K562 (cell line): ENCODE results near the gene LETM1. TPM values are rescaled to one million over a fixed set of nuclear protein-coding genes. Genes with fewer than 3 reads are reported as not detected.

Experiments used
- GTF2B ChIP-seq: IDR thresholded peaks from 2 replicates; pipeline ENCODE4 v1.6.1; 2011; ENCODE audit not compliant: insufficient read length; ENCODE audit errors: extremely low read depth
- NONO ChIP-seq, 2 experiments: fragments of 200-400 bp in 1 of 2; fragments of 450-650 bp in 1 of 2; formaldehyde crosslinking in 1 of 2; IDR thresholded peaks; 2 replicates each; pipeline ENCODE4 v1.6.1; 2017; ENCODE audit warnings: low read depth in 2 of 2, mild to moderate bottlenecking in 2 of 2, moderate library complexity in 2 of 2, low read length in 1 of 2
- PPARD ChIP-seq: fragments of 250-450 bp; sonication (Bioruptor Pico); IDR thresholded peaks from 2 replicates; pipeline ENCODE4 v1.8.0; 2022; ENCODE audit warnings: inconsistent platforms, mild to moderate bottlenecking, moderate library complexity
- TARDBP ChIP-seq: fragments of 450-650 bp; IDR thresholded peaks from 2 replicates; pipeline ENCODE4 v1.6.1; 2016
- TEAD4 ChIP-seq, 2 experiments: sonication (generic) in 1 of 2; formaldehyde crosslinking in 1 of 2; IDR thresholded peaks; 2 replicates each; pipeline versions ENCODE4 v1.6.1 to v1.8.0; 2012 to 2022; ENCODE audit warnings: borderline replicate concordance in 1 of 2, inconsistent platforms in 1 of 2, low read length in 1 of 2, mild to moderate bottlenecking in 1 of 2, missing genetic modification reagents in 1 of 2
- TFAP4 ChIP-seq: sonication (generic); formaldehyde crosslinking; IDR thresholded peaks from 2 replicates; pipeline ENCODE4 v1.8.0; 2022; ENCODE audit warnings: missing genetic modification reagents, mild to moderate bottlenecking, moderate library complexity, borderline replicate concordance
- ZNF696 ChIP-seq: fragments of 250-450 bp; sonication (Bioruptor Pico); conservative IDR thresholded peaks from 2 replicates; pipeline ENCODE4 v1.4.0; 2020; ENCODE audit warnings: mild to moderate bottlenecking, moderate library complexity
- polyA plus RNA-seq, 8 experiments: library from polyadenylated mRNA; depleted of rRNA in 4 of 8; stranded (reverse) in 5 of 8; unstranded in 3 of 8; fragments of >200 nt; fragmentation: Nextera tagmentation in 2 of 8; fragmentation: Illumina TruSeq in 1 of 8; extraction: Ambion mirVana in 2 of 8; extraction: Trizol in 1 of 8; gene quantifications; 2 replicates each; pipeline versions ENCODE4 v1.2.1 to v1.2.3, GENCODE V29; 2011 to 2014; ENCODE audit warnings: inconsistent platforms in 1 of 8, missing spikeins in 1 of 8
- total RNA-seq, 7 experiments: library from RNA; depleted of rRNA in 6 of 7; stranded (reverse); fragments of >200 nt in 6 of 7; fragmentation: Illumina TruSeq in 2 of 7; extraction: Trizol in 2 of 7; gene quantifications; 2 replicates each; pipeline versions ENCODE4 v1.2.1 to v1.2.3, GENCODE V29; 2011 to 2021; ENCODE audit warnings: low replicate concordance in 1 of 7
- TF ChIP-seq, protein P1 (sequence below): fragments of 200-800 bp; sonication (Bioruptor generic); IDR thresholded peaks from 2 replicates; pipeline ENCODE4 v1.6.1; 2016; ENCODE audit warnings: missing genetic modification characterization, missing compliant biosample characterization
- TF ChIP-seq, protein P2 (sequence below): sonication (generic); formaldehyde crosslinking; IDR thresholded peaks from 2 replicates; pipeline ENCODE4 v1.8.0; 2023; ENCODE audit warnings: mild to moderate bottlenecking, missing genetic modification reagents

The LETM1 gene
- total and polyA plus RNA-seq, 9 of the 15 experiments (the other 6 are each of a cell fraction or from before 2014, with no cell fraction given): 3.9 to 109 (median 35.0) TPM

DNA sequence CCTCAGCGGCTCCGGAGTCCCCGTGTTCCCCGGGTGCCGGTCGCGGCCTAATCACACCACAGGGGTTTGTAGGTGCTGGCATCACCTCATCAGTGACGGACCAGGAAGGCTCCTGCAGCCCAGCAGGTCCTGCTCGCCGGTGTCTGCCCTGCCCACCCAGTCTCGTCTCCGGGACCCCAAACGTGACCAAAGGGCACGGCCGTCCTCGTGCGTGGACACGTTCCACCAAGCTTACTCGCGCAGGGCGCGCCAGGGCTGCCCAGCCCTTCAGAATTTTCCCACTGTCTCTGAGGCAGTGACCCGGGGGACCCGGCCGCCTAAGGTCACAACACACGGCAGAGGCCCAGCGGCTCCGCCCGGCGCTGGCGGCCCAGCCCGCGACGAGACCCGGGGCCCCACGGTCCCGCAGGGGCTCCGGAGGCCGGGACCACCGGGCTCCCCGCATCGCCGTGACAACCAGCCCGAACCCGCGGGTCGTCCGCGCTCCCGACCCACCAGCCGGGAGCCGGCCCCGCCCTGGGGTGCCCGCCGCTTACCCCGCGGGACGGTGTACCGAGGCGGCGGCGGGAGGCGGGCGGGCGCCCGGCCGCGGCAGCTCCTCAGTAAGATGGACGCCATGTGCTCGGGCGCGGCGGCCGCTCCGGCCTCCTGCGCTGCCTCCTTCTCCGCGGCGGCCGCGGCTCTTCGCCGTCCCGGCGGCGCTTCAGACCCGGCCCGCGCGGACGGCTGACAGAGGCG, 454 bp downstream of the LETM1 start (continued):
- no peak for TF ChIP-seq ZNF696 (CRISPR knock-in tag)
- no peak for TF ChIP-seq TFAP4 (CRISPR knock-in tag)
- TF ChIP-seq NONO (IDR thresholded peaks at IDR 0.05; ENCODE audit: low read depth in 2 of 2, low read length in 1 of 2): no peak
- no peak for TF ChIP-seq GTF2B
- TF ChIP-seq, protein P1, sequence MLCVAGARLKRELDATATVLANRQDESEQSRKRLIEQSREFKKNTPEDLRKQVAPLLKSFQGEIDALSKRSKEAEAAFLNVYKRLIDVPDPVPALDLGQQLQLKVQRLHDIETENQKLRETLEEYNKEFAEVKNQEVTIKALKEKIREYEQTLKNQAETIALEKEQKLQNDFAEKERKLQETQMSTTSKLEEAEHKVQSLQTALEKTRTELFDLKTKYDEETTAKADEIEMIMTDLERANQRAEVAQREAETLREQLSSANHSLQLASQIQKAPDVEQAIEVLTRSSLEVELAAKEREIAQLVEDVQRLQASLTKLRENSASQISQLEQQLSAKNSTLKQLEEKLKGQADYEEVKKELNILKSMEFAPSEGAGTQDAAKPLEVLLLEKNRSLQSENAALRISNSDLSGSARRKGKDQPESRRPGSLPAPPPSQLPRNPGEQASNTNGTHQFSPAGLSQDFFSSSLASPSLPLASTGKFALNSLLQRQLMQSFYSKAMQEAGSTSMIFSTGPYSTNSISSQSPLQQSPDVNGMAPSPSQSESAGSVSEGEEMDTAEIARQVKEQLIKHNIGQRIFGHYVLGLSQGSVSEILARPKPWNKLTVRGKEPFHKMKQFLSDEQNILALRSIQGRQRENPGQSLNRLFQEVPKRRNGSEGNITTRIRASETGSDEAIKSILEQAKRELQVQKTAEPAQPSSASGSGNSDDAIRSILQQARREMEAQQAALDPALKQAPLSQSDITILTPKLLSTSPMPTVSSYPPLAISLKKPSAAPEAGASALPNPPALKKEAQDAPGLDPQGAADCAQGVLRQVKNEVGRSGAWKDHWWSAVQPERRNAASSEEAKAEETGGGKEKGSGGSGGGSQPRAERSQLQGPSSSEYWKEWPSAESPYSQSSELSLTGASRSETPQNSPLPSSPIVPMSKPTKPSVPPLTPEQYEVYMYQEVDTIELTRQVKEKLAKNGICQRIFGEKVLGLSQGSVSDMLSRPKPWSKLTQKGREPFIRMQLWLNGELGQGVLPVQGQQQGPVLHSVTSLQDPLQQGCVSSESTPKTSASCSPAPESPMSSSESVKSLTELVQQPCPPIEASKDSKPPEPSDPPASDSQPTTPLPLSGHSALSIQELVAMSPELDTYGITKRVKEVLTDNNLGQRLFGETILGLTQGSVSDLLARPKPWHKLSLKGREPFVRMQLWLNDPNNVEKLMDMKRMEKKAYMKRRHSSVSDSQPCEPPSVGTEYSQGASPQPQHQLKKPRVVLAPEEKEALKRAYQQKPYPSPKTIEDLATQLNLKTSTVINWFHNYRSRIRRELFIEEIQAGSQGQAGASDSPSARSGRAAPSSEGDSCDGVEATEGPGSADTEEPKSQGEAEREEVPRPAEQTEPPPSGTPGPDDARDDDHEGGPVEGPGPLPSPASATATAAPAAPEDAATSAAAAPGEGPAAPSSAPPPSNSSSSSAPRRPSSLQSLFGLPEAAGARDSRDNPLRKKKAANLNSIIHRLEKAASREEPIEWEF: no peak
- no peak for TF ChIP-seq PPARD
- TF ChIP-seq, protein P2, sequence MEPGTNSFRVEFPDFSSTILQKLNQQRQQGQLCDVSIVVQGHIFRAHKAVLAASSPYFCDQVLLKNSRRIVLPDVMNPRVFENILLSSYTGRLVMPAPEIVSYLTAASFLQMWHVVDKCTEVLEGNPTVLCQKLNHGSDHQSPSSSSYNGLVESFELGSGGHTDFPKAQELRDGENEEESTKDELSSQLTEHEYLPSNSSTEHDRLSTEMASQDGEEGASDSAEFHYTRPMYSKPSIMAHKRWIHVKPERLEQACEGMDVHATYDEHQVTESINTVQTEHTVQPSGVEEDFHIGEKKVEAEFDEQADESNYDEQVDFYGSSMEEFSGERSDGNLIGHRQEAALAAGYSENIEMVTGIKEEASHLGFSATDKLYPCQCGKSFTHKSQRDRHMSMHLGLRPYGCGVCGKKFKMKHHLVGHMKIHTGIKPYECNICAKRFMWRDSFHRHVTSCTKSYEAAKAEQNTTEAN (CRISPR knock-in tag): 0 out of 2 replicates have a peak, but pooled peaks have one; percentile 62
- TF ChIP-seq TEAD4 (IDR thresholded peaks at IDR 0.05; ENCODE audit: low read length): no peak
- no peak for TF ChIP-seq TEAD4 (CRISPR knock-in tag; IDR thresholded peaks at IDR 0.05; ENCODE audit: borderline replicate concordance)
- no peak for TF ChIP-seq TARDBP
